GM12878 (cell line): ENCODE measurements around the gene KDM5B.

ENCODE experiments used
- CBX3 ChIP-seq: fragments of 200-600 bp; sonication (generic); IDR thresholded peaks from 2 replicates; pipeline ENCODE4 v1.6.1; 2016; ENCODE audit warnings: low read depth, borderline replicate concordance
- CREM ChIP-seq: IDR thresholded peaks from 2 replicates; pipeline ENCODE4 v1.6.1; 2014; ENCODE audit warnings: antibody characterized with exemption, low read depth
- CTCF ChIP-seq, 3 experiments: IDR thresholded peaks in 2 of 3; conservative IDR thresholded peaks in 1 of 3; 2 replicates each; pipeline ENCODE4 v1.5.1; 2011; ENCODE audit warnings: low read depth in 3 of 3, low read length in 3 of 3, mild to moderate bottlenecking in 3 of 3, control low read depth in 2 of 3, moderate library complexity in 2 of 3, inconsistent platforms in 1 of 3, mixed read lengths in 1 of 3; ENCODE audit not compliant: control insufficient read depth in 2 of 3, insufficient read depth in 1 of 3; ENCODE audit errors: extremely low read depth in 1 of 3
- RAD21 ChIP-seq: IDR thresholded peaks from 2 replicates; pipeline ENCODE4 v1.6.1; 2011; ENCODE audit warnings: mild to moderate bottlenecking, low read depth, low read length, moderate library complexity; ENCODE audit not compliant: insufficient read depth
- TF ChIP-seq, protein P1 (sequence below): IDR thresholded peaks from 2 replicates; pipeline ENCODE4 v1.6.1; 2011; ENCODE audit warnings: low read depth, low read length, improper control_type of control experiment, borderline replicate concordance

GRCh38 chr1:202844259-202844658, 36.0 kb upstream of the KDM5B start:
- TF ChIP-seq CTCF (IDR thresholded peaks at IDR 0.05 in 2 of 3, conservative IDR thresholded peaks at IDR 0.05 in 1 of 3; ENCODE audit: control insufficient read depth in 2 of 3, extremely low read depth in 1 of 3, insufficient read depth in 1 of 3, low read depth in 3 of 3, low read length in 3 of 3) (no peak), CREM (no peak), CBX3 (no peak), RAD21 (no peak)
- TF ChIP-seq, protein P1, sequence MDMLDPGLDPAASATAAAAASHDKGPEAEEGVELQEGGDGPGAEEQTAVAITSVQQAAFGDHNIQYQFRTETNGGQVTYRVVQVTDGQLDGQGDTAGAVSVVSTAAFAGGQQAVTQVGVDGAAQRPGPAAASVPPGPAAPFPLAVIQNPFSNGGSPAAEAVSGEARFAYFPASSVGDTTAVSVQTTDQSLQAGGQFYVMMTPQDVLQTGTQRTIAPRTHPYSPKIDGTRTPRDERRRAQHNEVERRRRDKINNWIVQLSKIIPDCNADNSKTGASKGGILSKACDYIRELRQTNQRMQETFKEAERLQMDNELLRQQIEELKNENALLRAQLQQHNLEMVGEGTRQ = no peak
